ENCODE results near the gene CFAP43.

- TF ChIP-seq GATA2 (IDR thresholded peaks at IDR 0.05; ENCODE audit: low read depth, low read length), result no peak
- TF ChIP-seq GATA3 (IDR thresholded peaks at IDR 0.05; ENCODE audit: low read depth, low read length), result no peak
Observed at GRCh38 chr10:104122225-104123107, 109.7 kb downstream of the CFAP43 start.
